Measurements from ENCODE around the gene SGMS1.
A peak's percentile ranks its signal among the peaks of the same experiment; 100 is the strongest.

SGMS1 gene

GRCh38 chr10:50318129-50318528 lies 305.6 kb downstream of the SGMS1 start:
- H3K4me3 ChIP-seq (ENCODE audit: low read length), result no peak overlapping the region
- no peak for TF ChIP-seq CTCF (conservative IDR thresholded peaks at IDR 0.05; ENCODE audit: low read length)
- no peak for DNase-seq (ENCODE audit: low read depth)

GRCh38 chr10:50316695-50317648 lies 306.8 kb downstream of the SGMS1 start:
- no peak for DNase-seq (ENCODE audit: low read depth)
- no peak overlapping the region for H3K4me3 ChIP-seq (ENCODE audit: low read length)
- TF ChIP-seq CTCF (conservative IDR thresholded peaks at IDR 0.05; ENCODE audit: low read length), result no peak

GRCh38 chr10:50316174-50316573 lies 307.6 kb downstream of the SGMS1 start:
- H3K4me3 ChIP-seq (ENCODE audit: low read length), result no peak overlapping the region
- no peak for TF ChIP-seq CTCF (conservative IDR thresholded peaks at IDR 0.05; ENCODE audit: low read length)
- no peak for DNase-seq (ENCODE audit: low read depth)

- no peak overlapping the region for H3K4me3 ChIP-seq (ENCODE audit: low read length)
- no peak for DNase-seq (ENCODE audit: low read depth)
- TF ChIP-seq CTCF (conservative IDR thresholded peaks at IDR 0.05; ENCODE audit: low read length), result no peak
Measured at GRCh38 chr10:50315424-50315823, 308.3 kb downstream of the SGMS1 start.

GRCh38 chr10:50314169-50315071 lies 309.3 kb downstream of the SGMS1 start:
- no peak overlapping the region for H3K4me3 ChIP-seq (ENCODE audit: low read length)
- no peak for DNase-seq (ENCODE audit: low read depth)
- no peak for TF ChIP-seq CTCF (conservative IDR thresholded peaks at IDR 0.05; ENCODE audit: low read length)

- no peak for TF ChIP-seq CTCF (conservative IDR thresholded peaks at IDR 0.05; ENCODE audit: low read length)
- no peak overlapping the region for H3K4me3 ChIP-seq (ENCODE audit: low read length)
- peak; percentile 70 for DNase-seq (ENCODE audit: low read depth)
Measured at GRCh38 chr10:50312464-50313437, 311.0 kb downstream of the SGMS1 start.
